HepG2 (cell line): ENCODE measurements around the gene ATE1. TPM values are rescaled to one million over a fixed set of nuclear protein-coding genes. Genes with fewer than 3 reads are reported as not detected.

Source experiments
- AHR ChIP-seq: IDR thresholded peaks from 2 replicates; pipeline ENCODE4 v1.6.1; 2018; ENCODE audit warnings: missing genetic modification reagents, missing compliant biosample characterization
- CBX1 ChIP-seq: IDR thresholded peaks from one replicate; pipeline ENCODE4 v1.6.1; 2016; ENCODE audit warnings: antibody characterized with exemption, low read depth
- DR1 ChIP-seq: sonication (generic); formaldehyde crosslinking; IDR thresholded peaks from 2 replicates; pipeline ENCODE4 v1.8.0; 2021; ENCODE audit warnings: mild to moderate bottlenecking, missing genetic modification reagents, inconsistent platforms
- IKZF1 ChIP-seq: fragments of 450-650 bp; IDR thresholded peaks from 2 replicates; pipeline ENCODE4 v1.7.1; 2016
- JUNB ChIP-seq: sonication (generic); formaldehyde crosslinking; IDR thresholded peaks from 2 replicates; pipeline ENCODE4 v1.8.0; 2022; ENCODE audit warnings: missing genetic modification reagents, mild to moderate bottlenecking, borderline replicate concordance
- KDM3A ChIP-seq: IDR thresholded peaks from 2 replicates; pipeline ENCODE4 v1.6.1; 2018; ENCODE audit warnings: low read depth, missing compliant biosample characterization
- MBNL3 ChIP-seq: fragments of 250-450 bp; sonication (Bioruptor Pico); conservative IDR thresholded peaks from 2 replicates; pipeline ENCODE4 v1.8.0; 2022; ENCODE audit warnings: mild to moderate bottlenecking, inconsistent platforms
- MED13 ChIP-seq: sonication (generic); formaldehyde crosslinking; IDR thresholded peaks from 2 replicates; pipeline ENCODE4 v1.5.0; 2020; ENCODE audit warnings: missing genetic modification reagents
- MEF2D ChIP-seq: sonication (generic); formaldehyde crosslinking; IDR thresholded peaks from 2 replicates; pipeline ENCODE4 v1.5.1; 2020; ENCODE audit warnings: mild to moderate bottlenecking, missing genetic modification reagents
- MTF1 ChIP-seq: sonication (generic); formaldehyde crosslinking; IDR thresholded peaks from 2 replicates; pipeline ENCODE4 v1.5.0; 2020; ENCODE audit warnings: missing genetic modification reagents
- NFKB2 ChIP-seq: sonication (generic); formaldehyde crosslinking; IDR thresholded peaks from 2 replicates; pipeline ENCODE4 v1.4.0; 2020; ENCODE audit warnings: missing genetic modification reagents, borderline replicate concordance
- POGZ ChIP-seq: sonication (generic); formaldehyde crosslinking; IDR thresholded peaks from 2 replicates; pipeline ENCODE4 v1.4.0; 2020; ENCODE audit warnings: mild to moderate bottlenecking, missing genetic modification reagents
- PRDM10 ChIP-seq: sonication (generic); formaldehyde crosslinking; IDR thresholded peaks from 2 replicates; pipeline ENCODE4 v1.4.0; 2020; ENCODE audit warnings: low read depth, missing genetic modification reagents
- SRF ChIP-seq: IDR thresholded peaks from 2 replicates; pipeline ENCODE4 v1.6.1; 2011; ENCODE audit warnings: mild to moderate bottlenecking, low read depth, low read length, moderate library complexity
- TEAD2 ChIP-seq: sonication (generic); formaldehyde crosslinking; IDR thresholded peaks from 2 replicates; pipeline ENCODE4 v1.9.0; 2021; ENCODE audit warnings: missing genetic modification reagents
- ZNF180 ChIP-seq: sonication (generic); formaldehyde crosslinking; IDR thresholded peaks from 2 replicates; pipeline ENCODE4 v1.4.0; 2020; ENCODE audit warnings: low read depth, missing genetic modification reagents, borderline replicate concordance
- ZNF207 ChIP-seq: fragments of 450-650 bp; IDR thresholded peaks from 2 replicates; pipeline ENCODE4 v1.6.1; 2016; ENCODE audit warnings: antibody characterized with exemption, borderline replicate concordance
- ZNF296 ChIP-seq: sonication (generic); formaldehyde crosslinking; conservative IDR thresholded peaks from 2 replicates; pipeline ENCODE4 v1.5.0; 2020; ENCODE audit warnings: mild to moderate bottlenecking, missing genetic modification reagents
- ZNF484 ChIP-seq: sonication (generic); formaldehyde crosslinking; IDR thresholded peaks from 2 replicates; pipeline ENCODE4 v1.5.1; 2020; ENCODE audit warnings: mild to moderate bottlenecking, low read depth, missing genetic modification reagents, borderline replicate concordance
- ZNF567 ChIP-seq: sonication (generic); formaldehyde crosslinking; IDR thresholded peaks from 2 replicates; pipeline ENCODE4 v1.8.1; 2023; ENCODE audit warnings: mild to moderate bottlenecking, missing genetic modification reagents, borderline replicate concordance
- ZNF644 ChIP-seq: IDR thresholded peaks from 2 replicates; pipeline ENCODE4 v1.6.1; 2016; ENCODE audit warnings: low read depth
- ZNF781 ChIP-seq: sonication (generic); formaldehyde crosslinking; IDR thresholded peaks from 2 replicates; pipeline ENCODE4 v1.5.1; 2020; ENCODE audit warnings: borderline replicate concordance, mild to moderate bottlenecking, missing genetic modification reagents; ENCODE audit errors: not compliant biosample characterization
- ZSCAN30 ChIP-seq: sonication (generic); formaldehyde crosslinking; IDR thresholded peaks from 2 replicates; pipeline ENCODE4 v1.5.0; 2020; ENCODE audit warnings: mild to moderate bottlenecking, missing genetic modification reagents
- polyA plus RNA-seq, 8 experiments: library from polyadenylated mRNA; depleted of rRNA in 3 of 8; stranded (reverse) in 7 of 8; unstranded in 1 of 8; fragments of >200 nt; fragmentation: Illumina TruSeq in 4 of 8; extraction: Trizol in 4 of 8; gene quantifications; 2 replicates each; pipeline versions ENCODE4 v1.2.1 to v1.2.3, GENCODE V29; 2011 to 2016; ENCODE audit warnings: low read depth in 4 of 8, missing spikeins in 1 of 8, mixed read lengths in 1 of 8; ENCODE audit not compliant: insufficient read depth in 1 of 8
- total RNA-seq, 5 experiments: library from RNA; depleted of rRNA; stranded (reverse); fragments of >200 nt; fragmentation: Illumina TruSeq; extraction: Trizol; gene quantifications; 2 replicates each; pipeline ENCODE4 v1.2.3, GENCODE V29; 2016; ENCODE audit warnings: low read depth in 1 of 5
- TF ChIP-seq, protein P1 (sequence below): IDR thresholded peaks from 2 replicates; pipeline ENCODE4 v1.6.1; 2016; ENCODE audit warnings: low read depth
- TF ChIP-seq, protein P2 (sequence below): sonication (generic); formaldehyde crosslinking; IDR thresholded peaks from 2 replicates; pipeline ENCODE4 v1.4.0; 2020; ENCODE audit warnings: missing genetic modification reagents

ATE1 gene
- total and polyA plus RNA-seq, 2 of the 13 experiments (the other 11 are each of a cell fraction or from before 2014, with no cell fraction given) = 17.5 to 42.2 TPM

DNA sequence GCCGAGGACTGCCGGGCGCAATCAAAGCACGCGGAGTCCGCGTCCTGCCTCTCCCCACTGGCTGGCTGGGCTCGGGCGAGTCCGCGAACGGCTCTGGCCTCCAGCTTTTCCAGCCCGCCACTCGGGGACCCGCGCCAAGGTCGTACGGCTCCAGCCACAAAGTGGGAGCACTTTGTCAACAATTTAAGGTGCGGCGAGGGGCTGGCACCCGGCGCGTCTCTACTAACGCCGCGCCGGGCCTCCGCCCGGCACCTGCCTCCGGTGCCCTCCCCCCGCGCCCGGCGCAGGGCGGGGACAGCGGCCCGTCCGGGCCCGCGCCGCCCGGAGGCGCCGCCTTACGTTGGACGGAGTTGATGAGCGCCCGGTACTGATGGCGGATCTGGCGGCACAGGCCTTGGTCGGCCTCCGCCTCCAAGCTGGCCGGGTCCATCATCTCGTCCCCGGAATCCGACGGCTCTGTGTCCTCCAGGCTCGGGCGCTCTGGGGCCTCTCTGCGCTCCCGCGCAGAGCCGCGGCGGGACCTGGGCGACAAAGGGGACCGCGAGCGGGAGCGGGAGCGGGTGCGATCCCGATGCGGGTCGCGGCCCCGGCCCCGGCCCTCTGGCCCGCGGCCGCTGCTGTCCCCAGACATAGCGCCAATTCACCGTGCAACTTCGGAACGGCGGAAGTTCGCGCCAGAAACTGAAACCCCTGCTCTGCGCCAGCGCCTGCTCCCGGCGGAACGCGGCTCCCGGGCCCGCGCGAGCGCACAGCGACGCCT lies 46.9 kb upstream of the ATE1 start, which contains the start of gene NSMCE4A (continued):
- TF ChIP-seq MEF2D (CRISPR knock-in tag) (no peak), ZNF567 (CRISPR knock-in tag) (no peak), TEAD2 (CRISPR knock-in tag) (no peak), IKZF1 (no peak), ZSCAN30 (CRISPR knock-in tag) (no peak), SRF (no peak), JUNB (CRISPR knock-in tag) (no peak), PRDM10 (CRISPR knock-in tag) (no peak), MTF1 (0 out of 2 replicates have a peak, but pooled peaks have one; percentile 39), DR1 (CRISPR knock-in tag) (no peak), MBNL3 (CRISPR knock-in tag) (no peak), ZNF644 (CRISPR knock-in tag) (no peak), ZNF781 (CRISPR knock-in tag) (peak; percentile 41), ZNF207 (no peak), ZNF296 (CRISPR knock-in tag) (no peak), AHR (CRISPR knock-in tag) (no peak), ZNF180 (no peak), NFKB2 (CRISPR knock-in tag) (peak; percentile 47; the same call in 1 of the 2 replicates), MED13 (no peak), CBX1 (no peak), KDM3A (CRISPR knock-in tag) (0 out of 2 replicates have a peak, but pooled peaks have one; percentile 21), POGZ (CRISPR knock-in tag) (peak; percentile 86), ZNF484 (CRISPR knock-in tag) (no peak)
- TF ChIP-seq, protein P1, sequence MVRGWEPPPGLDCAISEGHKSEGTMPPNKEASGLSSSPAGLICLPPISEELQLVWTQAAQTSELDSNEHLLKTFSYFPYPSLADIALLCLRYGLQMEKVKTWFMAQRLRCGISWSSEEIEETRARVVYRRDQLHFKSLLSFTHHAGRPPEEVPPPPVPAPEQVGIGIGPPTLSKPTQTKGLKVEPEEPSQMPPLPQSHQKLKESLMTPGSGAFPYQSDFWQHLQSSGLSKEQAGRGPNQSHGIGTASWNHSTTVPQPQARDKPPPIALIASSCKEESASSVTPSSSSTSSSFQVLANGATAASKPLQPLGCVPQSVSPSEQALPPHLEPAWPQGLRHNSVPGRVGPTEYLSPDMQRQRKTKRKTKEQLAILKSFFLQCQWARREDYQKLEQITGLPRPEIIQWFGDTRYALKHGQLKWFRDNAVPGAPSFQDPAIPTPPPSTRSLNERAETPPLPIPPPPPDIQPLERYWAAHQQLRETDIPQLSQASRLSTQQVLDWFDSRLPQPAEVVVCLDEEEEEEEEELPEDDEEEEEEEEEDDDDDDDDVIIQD (CRISPR knock-in tag) = 0 out of 2 replicates have a peak, but pooled peaks have one; percentile 32
- TF ChIP-seq, protein P2, sequence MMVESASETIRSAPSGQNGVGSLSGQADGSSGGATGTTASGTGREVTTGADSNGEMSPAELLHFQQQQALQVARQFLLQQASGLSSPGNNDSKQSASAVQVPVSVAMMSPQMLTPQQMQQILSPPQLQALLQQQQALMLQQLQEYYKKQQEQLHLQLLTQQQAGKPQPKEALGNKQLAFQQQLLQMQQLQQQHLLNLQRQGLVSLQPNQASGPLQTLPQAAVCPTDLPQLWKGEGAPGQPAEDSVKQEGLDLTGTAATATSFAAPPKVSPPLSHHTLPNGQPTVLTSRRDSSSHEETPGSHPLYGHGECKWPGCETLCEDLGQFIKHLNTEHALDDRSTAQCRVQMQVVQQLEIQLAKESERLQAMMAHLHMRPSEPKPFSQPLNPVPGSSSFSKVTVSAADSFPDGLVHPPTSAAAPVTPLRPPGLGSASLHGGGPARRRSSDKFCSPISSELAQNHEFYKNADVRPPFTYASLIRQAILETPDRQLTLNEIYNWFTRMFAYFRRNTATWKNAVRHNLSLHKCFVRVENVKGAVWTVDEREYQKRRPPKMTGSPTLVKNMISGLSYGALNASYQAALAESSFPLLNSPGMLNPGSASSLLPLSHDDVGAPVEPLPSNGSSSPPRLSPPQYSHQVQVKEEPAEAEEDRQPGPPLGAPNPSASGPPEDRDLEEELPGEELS (CRISPR knock-in tag) = no peak
